Measurements from ENCODE around the gene GDA. TPM values are rescaled to one million over a fixed set of nuclear protein-coding genes. Genes with fewer than 3 reads are reported as not detected.
"Not testable (repeated sequence)": the region's sequence is repeated elsewhere in the genome, so short reads cannot be mapped to it uniquely, and the experiment has no call there.

GDA gene
- polyA plus RNA-seq, 2 donors: 0.04 to 0.11 TPM

DNA sequence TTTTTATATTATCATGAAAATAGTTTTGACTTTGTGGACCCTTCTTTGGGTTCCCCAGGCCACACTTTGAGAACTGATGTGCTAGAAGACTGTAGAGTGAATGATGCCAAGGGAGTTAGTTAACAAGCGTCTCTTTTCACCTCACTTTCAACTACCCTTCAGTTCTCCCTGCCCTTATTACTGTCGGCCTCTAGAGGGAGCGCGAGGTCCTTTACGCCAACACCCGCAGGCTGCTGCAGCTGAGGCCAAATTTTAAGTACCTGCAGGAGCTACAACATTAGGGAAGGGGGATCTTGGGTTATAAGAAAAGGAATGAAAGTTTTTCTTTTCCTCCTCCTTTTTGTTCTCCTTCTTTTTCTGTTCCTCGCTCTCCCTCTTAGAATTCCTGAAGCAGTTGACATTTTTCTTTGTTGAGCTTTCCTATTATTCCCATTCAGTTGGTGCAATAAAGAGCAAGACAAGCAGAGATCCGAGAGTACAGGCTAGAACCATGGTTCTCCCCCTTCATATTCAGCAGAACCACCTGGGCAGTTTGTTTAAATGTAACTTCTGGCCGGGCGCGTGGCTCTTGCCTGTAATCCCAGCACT, 131.8 kb downstream of the GDA start:
- WGBS, 2 donors: 32 to 34% methylated on average over 11 of the region's 11 CpGs
- Histone ChIP-seq H3K9me3 (ENCODE audit: control insufficient read depth in 2 of 2, insufficient read depth in 1 of 2, low read depth in 1 of 2, low read length in 1 of 2) (no peaks in the 10 kb centered on the region), H3K4me3 (ENCODE audit: low read depth in 1 of 2, low read length in 2 of 2) (no peak overlapping the region), H3K27ac (ENCODE audit: low read depth in 2 of 2, low read length in 1 of 2) (no peak overlapping the region), H3K4me1 (ENCODE audit: control insufficient read depth in 2 of 2, insufficient read depth in 2 of 2, low read length in 1 of 2) (no peaks in the 10 kb centered on the region), H3K27me3 (ENCODE audit: control insufficient read depth in 1 of 2, insufficient read depth in 2 of 2, low read length in 2 of 2) (no peaks in the 10 kb centered on the region), H3K36me3 (ENCODE audit: control insufficient read depth in 2 of 2, insufficient read depth in 2 of 2, low read length in 1 of 2) (no peaks in the 10 kb centered on the region)

GRCh38 chr9:72289401-72289800, 140.2 kb downstream of the GDA start:
- no peak overlapping the region for H3K4me3 ChIP-seq (ENCODE audit: low read depth in 1 of 2, low read length in 2 of 2)
- H3K9me3 ChIP-seq (ENCODE audit: control insufficient read depth in 2 of 2, insufficient read depth in 1 of 2, low read depth in 1 of 2, low read length in 1 of 2): no peaks in the 10 kb centered on the region
- no peak overlapping the region for H3K27ac ChIP-seq (ENCODE audit: low read depth in 2 of 2, low read length in 1 of 2)
- 91 to 97% methylated on average over 2 of the region's 2 CpGs for WGBS, 2 donors
- no peaks in the 10 kb centered on the region for H3K36me3 ChIP-seq (ENCODE audit: control insufficient read depth in 2 of 2, insufficient read depth in 2 of 2, low read length in 1 of 2)
- H3K27me3 ChIP-seq (ENCODE audit: control insufficient read depth in 1 of 2, insufficient read depth in 2 of 2, low read length in 2 of 2): no peaks in the 10 kb centered on the region
- no peaks in the 10 kb centered on the region for H3K4me1 ChIP-seq (ENCODE audit: control insufficient read depth in 2 of 2, insufficient read depth in 2 of 2, low read length in 1 of 2)

DNA sequence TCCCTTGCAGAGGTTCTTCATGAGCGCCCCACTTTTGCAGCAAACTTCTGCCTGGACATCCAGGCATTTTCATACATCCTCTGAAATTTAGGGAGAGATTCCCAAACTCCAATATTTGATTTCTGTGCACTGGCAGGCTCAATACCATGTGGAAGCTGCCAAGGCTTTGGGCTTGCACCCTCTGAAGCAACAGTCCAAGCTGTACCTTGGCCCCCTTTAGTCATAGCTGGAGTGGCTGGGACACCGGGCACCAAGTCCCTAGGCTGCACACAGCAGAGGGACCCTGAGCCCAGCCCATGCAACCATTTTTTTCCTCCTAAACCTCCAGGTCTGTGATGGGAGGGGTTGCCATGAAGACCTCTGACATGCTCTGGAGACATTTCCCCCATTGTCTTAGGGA, 141.1 kb downstream of the GDA start:
- H3K4me1 ChIP-seq (ENCODE audit: control insufficient read depth in 2 of 2, insufficient read depth in 2 of 2, low read length in 1 of 2): no peaks in the 10 kb centered on the region
- 92 to 100% methylated on average over 2 of the region's 2 CpGs for WGBS, 2 donors
- H3K27ac ChIP-seq (ENCODE audit: low read depth in 2 of 2, low read length in 1 of 2): no peak overlapping the region

GRCh38 chr9:72291576-72291975, 142.3 kb downstream of the GDA start:
- not testable (repeated sequence) for H3K4me1 ChIP-seq (ENCODE audit: control insufficient read depth in 2 of 2, insufficient read depth in 2 of 2, low read length in 1 of 2); H3K9me3 ChIP-seq (ENCODE audit: control insufficient read depth in 2 of 2, insufficient read depth in 1 of 2, low read depth in 1 of 2, low read length in 1 of 2); H3K36me3 ChIP-seq (ENCODE audit: control insufficient read depth in 2 of 2, insufficient read depth in 2 of 2, low read length in 1 of 2); H3K4me3 ChIP-seq (ENCODE audit: low read depth in 1 of 2, low read length in 2 of 2); H3K27ac ChIP-seq (ENCODE audit: low read depth in 2 of 2, low read length in 1 of 2); H3K27me3 ChIP-seq (ENCODE audit: control insufficient read depth in 1 of 2, insufficient read depth in 2 of 2, low read length in 2 of 2)
- 75 to 76% methylated on average over 5 of the region's 5 CpGs for WGBS, 2 donors

More for the DNA sequence above, 141.1 kb downstream of the GDA start:
- no peaks in the 10 kb centered on the region for H3K27me3 ChIP-seq (ENCODE audit: control insufficient read depth in 1 of 2, insufficient read depth in 2 of 2, low read length in 2 of 2)
- no peak overlapping the region for H3K4me3 ChIP-seq (ENCODE audit: low read depth in 1 of 2, low read length in 2 of 2)
- H3K36me3 ChIP-seq (ENCODE audit: control insufficient read depth in 2 of 2, insufficient read depth in 2 of 2, low read length in 1 of 2): no peaks in the 10 kb centered on the region
- H3K9me3 ChIP-seq (ENCODE audit: control insufficient read depth in 2 of 2, insufficient read depth in 1 of 2, low read depth in 1 of 2, low read length in 1 of 2): no peaks in the 10 kb centered on the region

DNA sequence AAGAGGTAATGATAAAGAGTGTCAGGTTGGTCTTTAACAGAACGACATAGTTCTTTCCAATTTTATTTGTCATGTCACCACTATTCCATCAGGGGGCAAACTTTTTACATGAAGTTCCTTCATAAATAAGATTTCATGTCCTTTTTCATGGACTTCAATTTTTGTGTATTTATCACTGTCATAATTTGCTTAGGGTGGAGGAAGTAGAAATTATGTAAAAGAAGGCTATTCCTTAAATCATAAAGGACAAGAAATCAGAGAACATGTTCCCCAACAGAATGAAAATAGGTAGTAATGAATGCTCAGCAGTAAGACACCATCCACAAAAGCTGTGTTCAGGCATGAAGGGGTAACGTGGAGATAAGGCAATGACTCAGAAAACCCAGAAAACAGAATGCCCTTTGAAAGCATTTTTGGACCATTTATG, 143.0 kb downstream of the GDA start:
- no peaks in the 10 kb centered on the region for H3K27me3 ChIP-seq (ENCODE audit: control insufficient read depth in 1 of 2, insufficient read depth in 2 of 2, low read length in 2 of 2)
- H3K27ac ChIP-seq (ENCODE audit: low read depth in 2 of 2, low read length in 1 of 2): no peak overlapping the region
- H3K9me3 ChIP-seq (ENCODE audit: control insufficient read depth in 2 of 2, insufficient read depth in 1 of 2, low read depth in 1 of 2, low read length in 1 of 2): no peaks in the 10 kb centered on the region
- no peaks in the 10 kb centered on the region for H3K4me1 ChIP-seq (ENCODE audit: control insufficient read depth in 2 of 2, insufficient read depth in 2 of 2, low read length in 1 of 2)
- H3K4me3 ChIP-seq (ENCODE audit: low read depth in 1 of 2, low read length in 2 of 2): no peak overlapping the region
- no peaks in the 10 kb centered on the region for H3K36me3 ChIP-seq (ENCODE audit: control insufficient read depth in 2 of 2, insufficient read depth in 2 of 2, low read length in 1 of 2)
- WGBS, 2 donors: 11 to 14% methylated on average over 2 of the region's 2 CpGs

- Histone ChIP-seq H3K27ac (ENCODE audit: low read depth in 2 of 2, low read length in 1 of 2) (no peak overlapping the region), H3K4me1 (ENCODE audit: control insufficient read depth in 2 of 2, insufficient read depth in 2 of 2, low read length in 1 of 2) (no peaks in the 10 kb centered on the region), H3K27me3 (ENCODE audit: control insufficient read depth in 1 of 2, insufficient read depth in 2 of 2, low read length in 2 of 2) (no peaks in the 10 kb centered on the region), H3K4me3 (ENCODE audit: low read depth in 1 of 2, low read length in 2 of 2) (no peak overlapping the region), H3K36me3 (ENCODE audit: control insufficient read depth in 2 of 2, insufficient read depth in 2 of 2, low read length in 1 of 2) (no peaks in the 10 kb centered on the region), H3K9me3 (ENCODE audit: control insufficient read depth in 2 of 2, insufficient read depth in 1 of 2, low read depth in 1 of 2, low read length in 1 of 2) (no peaks in the 10 kb centered on the region)
- WGBS, 2 donors: 62 to 72% methylated on average over 5 of the region's 5 CpGs
These were observed 143.8 kb downstream of the GDA start for GRCh38 chr9:72292874-72293607.

DNA sequence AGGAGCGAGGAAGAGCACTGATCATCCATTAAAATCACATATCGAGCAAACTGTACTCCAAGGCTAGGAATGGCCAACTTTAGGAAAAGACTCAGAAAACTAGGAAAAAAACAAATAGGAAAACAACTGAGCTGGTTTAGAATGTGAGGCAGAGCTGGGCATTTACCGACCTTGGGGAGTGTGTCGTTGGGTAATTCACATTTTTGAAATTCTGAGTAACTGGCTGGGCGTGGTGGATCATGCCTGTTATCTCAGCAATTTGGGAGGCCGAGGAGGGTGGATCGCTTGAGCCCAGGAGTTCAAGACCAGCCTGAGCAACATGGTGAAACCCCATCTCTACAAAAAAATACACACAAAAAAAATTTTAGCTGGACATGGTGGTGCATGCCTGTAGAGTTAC, 145.7 kb downstream of the GDA start:
- no peaks in the 10 kb centered on the region for H3K36me3 ChIP-seq (ENCODE audit: control insufficient read depth in 2 of 2, insufficient read depth in 2 of 2, low read length in 1 of 2)
- peaks cover 0 to 4% of the 10 kb centered on the region in 2 donors for H3K4me1 ChIP-seq (ENCODE audit: control insufficient read depth in 2 of 2, insufficient read depth in 2 of 2, low read length in 1 of 2)
- no peaks in the 10 kb centered on the region for H3K9me3 ChIP-seq (ENCODE audit: control insufficient read depth in 2 of 2, insufficient read depth in 1 of 2, low read depth in 1 of 2, low read length in 1 of 2)
- 70 to 85% methylated on average over 7 of the region's 7 CpGs for WGBS, 2 donors
- no peaks in the 10 kb centered on the region for H3K27me3 ChIP-seq (ENCODE audit: control insufficient read depth in 1 of 2, insufficient read depth in 2 of 2, low read length in 2 of 2)
- H3K27ac ChIP-seq (ENCODE audit: low read depth in 2 of 2, low read length in 1 of 2): no peak overlapping the region
- H3K4me3 ChIP-seq (ENCODE audit: low read depth in 1 of 2, low read length in 2 of 2): no peak overlapping the region

- WGBS, 2 donors: 72 to 89% methylated on average over 3 of the region's 3 CpGs
- Histone ChIP-seq H3K4me3 (ENCODE audit: low read depth in 1 of 2, low read length in 2 of 2) (no peak overlapping the region), H3K9me3 (ENCODE audit: control insufficient read depth in 2 of 2, insufficient read depth in 1 of 2, low read depth in 1 of 2, low read length in 1 of 2) (no peaks in the 10 kb centered on the region), H3K27ac (ENCODE audit: low read depth in 2 of 2, low read length in 1 of 2) (no peak overlapping the region), H3K4me1 (ENCODE audit: control insufficient read depth in 2 of 2, insufficient read depth in 2 of 2, low read length in 1 of 2) (peaks cover 0 to 4% of the 10 kb centered on the region in 2 donors), H3K36me3 (ENCODE audit: control insufficient read depth in 2 of 2, insufficient read depth in 2 of 2, low read length in 1 of 2) (no peaks in the 10 kb centered on the region), H3K27me3 (ENCODE audit: control insufficient read depth in 1 of 2, insufficient read depth in 2 of 2, low read length in 2 of 2) (no peaks in the 10 kb centered on the region)
These were observed 148.3 kb downstream of the GDA start for GRCh38 chr9:72297516-72297915.

- Histone ChIP-seq H3K9me3 (ENCODE audit: control insufficient read depth in 2 of 2, insufficient read depth in 1 of 2, low read depth in 1 of 2, low read length in 1 of 2) (no peaks in the 10 kb centered on the region), H3K4me1 (ENCODE audit: control insufficient read depth in 2 of 2, insufficient read depth in 2 of 2, low read length in 1 of 2) (peaks cover 0 to 4% of the 10 kb centered on the region in 2 donors), H3K36me3 (ENCODE audit: control insufficient read depth in 2 of 2, insufficient read depth in 2 of 2, low read length in 1 of 2) (no peaks in the 10 kb centered on the region), H3K27me3 (ENCODE audit: control insufficient read depth in 1 of 2, insufficient read depth in 2 of 2, low read length in 2 of 2) (no peaks in the 10 kb centered on the region), H3K4me3 (ENCODE audit: low read depth in 1 of 2, low read length in 2 of 2) (no peak overlapping the region), H3K27ac (ENCODE audit: low read depth in 2 of 2, low read length in 1 of 2) (no peak overlapping the region)
- WGBS, 2 donors: 64 to 75% methylated on average over 8 of the region's 8 CpGs
These were observed 149.9 kb downstream of the GDA start for GRCh38 chr9:72299017-72299603.
